Fibroblast of lung (primary cell): Measurements from ENCODE around the gene SFRP5.

Experiments used
- EZH2 ChIP-seq: IDR thresholded peaks from 2 replicates; pipeline ENCODE4 v1.5.1; 2012; ENCODE audit warnings: low read length, control low read depth, mild to moderate bottlenecking; ENCODE audit errors: missing control alignments
- TF ChIP-seq, protein P1 (sequence below), 2 donors: IDR thresholded peaks in 1 of 2; conservative IDR thresholded peaks in 1 of 2; 1 replicate in 1 of 2; 2 replicates in 1 of 2; pipeline ENCODE4 v1.5.1; 2011 to 2012; ENCODE audit warnings: low read length in 2 of 2, control low read depth in 1 of 2, inconsistent platforms in 1 of 2, low read depth in 1 of 2, mild to moderate bottlenecking in 1 of 2

- TF ChIP-seq, protein P1, sequence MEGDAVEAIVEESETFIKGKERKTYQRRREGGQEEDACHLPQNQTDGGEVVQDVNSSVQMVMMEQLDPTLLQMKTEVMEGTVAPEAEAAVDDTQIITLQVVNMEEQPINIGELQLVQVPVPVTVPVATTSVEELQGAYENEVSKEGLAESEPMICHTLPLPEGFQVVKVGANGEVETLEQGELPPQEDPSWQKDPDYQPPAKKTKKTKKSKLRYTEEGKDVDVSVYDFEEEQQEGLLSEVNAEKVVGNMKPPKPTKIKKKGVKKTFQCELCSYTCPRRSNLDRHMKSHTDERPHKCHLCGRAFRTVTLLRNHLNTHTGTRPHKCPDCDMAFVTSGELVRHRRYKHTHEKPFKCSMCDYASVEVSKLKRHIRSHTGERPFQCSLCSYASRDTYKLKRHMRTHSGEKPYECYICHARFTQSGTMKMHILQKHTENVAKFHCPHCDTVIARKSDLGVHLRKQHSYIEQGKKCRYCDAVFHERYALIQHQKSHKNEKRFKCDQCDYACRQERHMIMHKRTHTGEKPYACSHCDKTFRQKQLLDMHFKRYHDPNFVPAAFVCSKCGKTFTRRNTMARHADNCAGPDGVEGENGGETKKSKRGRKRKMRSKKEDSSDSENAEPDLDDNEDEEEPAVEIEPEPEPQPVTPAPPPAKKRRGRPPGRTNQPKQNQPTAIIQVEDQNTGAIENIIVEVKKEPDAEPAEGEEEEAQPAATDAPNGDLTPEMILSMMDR (conservative IDR thresholded peaks at IDR 0.05 in 1 of 2, IDR thresholded peaks at IDR 0.05 in 1 of 2; ENCODE audit: low read depth in 1 of 2, low read length in 2 of 2), result no peak
- no peak for TF ChIP-seq EZH2
Observed at GRCh38 chr10:97719602-97720001, 52.2 kb downstream of the SFRP5 start.
